DMS53 (cell line): ENCODE data around the gene DTHD1.

Experiments used
- DNase-seq: peaks from one replicate; lab custom pipeline; 2025; lab: John Stamatoyannopoulos, UW

Gene DTHD1

DNA sequence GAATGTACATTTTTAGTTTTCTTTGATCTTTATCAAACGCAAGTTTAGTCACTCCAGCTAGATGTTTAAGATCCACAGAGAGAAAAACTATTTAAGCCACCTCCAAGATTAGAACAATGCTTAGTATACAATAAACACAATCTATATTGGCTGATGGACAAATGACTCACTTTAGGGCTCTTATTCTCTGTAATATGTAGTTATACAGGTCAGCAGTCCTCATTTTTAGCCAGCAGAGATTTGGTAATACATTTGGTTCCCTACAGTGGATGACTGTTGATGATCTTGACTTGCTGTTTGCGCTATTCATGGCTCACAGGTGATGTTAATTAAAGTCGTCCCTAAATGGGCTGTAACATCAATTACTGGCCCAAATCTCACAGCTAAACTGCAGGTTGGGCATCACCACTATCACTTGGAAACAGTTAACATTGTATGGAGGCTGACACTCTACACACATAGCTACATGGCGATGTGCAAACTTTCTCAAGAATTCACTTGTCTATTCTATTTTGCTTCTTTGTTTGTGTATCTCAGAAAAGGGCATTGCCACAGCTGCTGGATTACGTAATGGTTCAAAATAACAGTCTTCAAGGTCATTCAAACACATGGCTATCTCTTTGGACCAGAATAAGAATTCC, 11.8 kb upstream of the DTHD1 start:
- DNase-seq = no peak

DNA sequence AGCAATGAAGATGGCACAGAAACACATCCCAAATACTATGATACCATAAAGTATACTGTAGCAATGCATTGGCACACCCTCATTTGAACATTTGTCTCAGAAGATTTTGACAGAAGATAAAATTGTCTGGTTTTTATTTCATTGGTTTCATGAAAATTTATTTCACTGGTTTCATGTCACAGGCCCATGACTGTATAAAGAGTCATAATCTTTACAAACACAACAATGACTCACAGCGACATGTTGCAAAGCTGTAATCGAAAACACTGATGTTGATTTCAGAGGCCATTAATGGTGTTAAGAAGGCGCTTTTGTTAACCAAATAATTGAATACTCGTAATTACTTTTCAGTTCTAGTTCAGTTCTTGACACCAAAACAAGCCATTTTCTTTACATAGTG, 8.1 kb upstream of the DTHD1 start:
- peak; percentile 48 for DNase-seq

DNA sequence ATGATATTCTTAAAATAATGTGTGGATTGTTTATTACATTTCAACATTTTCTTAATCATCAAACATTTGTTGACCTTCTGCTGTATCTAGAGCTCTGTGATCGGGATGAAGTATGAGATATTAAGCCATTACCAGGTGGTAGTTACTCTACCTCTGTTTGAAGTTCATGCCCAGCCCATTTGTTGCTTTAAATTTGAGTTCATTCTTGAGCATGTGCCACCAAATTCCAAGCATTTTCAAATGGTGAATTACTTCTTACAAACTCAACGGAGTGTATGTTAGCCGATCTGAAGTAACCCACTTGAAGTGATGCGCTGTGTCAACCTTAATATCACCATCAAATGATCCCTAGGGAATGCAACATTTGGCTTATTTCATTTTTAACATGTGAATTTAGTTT, 7.3 kb upstream of the DTHD1 start:
- DNase-seq = no peak

DNA sequence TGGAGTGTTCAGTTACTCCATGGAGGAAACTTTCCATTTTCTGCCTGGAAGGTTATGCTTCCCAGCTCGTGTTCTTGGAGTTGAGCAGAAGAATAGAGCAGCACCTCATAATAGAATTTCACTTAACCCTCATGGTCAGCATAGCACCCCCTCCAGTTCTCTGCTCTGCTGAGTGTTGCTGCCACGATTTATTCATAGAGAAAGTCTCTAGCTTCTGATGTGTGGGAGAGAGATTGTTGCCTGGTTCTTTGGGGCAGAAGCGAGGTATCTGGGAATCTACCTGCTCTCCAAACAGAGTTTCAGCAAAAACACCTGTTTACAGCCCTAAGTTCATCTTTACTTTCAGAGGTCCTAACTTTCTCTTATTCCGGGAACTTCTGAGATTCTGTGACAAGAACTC, 3.9 kb upstream of the DTHD1 start:
- no peak for DNase-seq

DNA sequence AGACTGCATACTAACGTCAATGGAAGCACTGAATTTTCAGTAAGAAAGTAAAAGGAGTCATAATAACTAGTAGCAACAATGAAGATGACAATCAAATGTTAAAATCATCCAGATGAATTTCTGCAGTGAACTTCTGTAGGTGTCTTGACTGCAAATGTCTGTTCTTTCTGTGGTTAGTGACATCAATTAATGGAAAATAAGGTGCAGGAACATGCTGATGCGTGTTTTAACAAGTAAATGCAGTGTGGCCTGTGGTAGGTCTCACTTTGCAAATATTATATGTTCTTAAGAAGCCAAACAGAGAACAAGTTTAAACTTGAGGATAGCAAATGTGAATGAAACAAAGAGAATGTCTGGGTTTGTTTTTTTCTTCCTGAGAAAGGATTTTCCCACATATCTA, 2.6 kb upstream of the DTHD1 start:
- DNase-seq = no peak

DNA sequence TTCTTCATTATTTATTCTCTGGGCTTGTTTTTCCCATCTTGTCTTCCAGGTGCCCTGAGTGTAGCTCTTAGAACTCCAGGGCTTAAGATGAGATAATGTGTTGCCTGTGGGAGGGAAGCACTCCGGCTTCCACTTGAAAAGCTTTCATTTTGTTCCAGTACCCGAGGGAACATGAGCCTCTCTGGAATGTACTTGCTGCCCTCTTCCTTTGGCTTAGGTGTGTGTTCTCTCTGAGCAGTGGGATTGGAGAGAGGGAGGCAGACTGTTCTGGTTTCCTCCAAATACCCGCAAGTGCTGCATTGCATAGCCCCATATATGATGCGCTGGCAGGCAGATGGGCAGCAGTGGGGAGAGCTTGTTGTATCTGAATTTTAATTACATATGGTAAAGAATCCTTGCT, 861 bp upstream of the DTHD1 start:
- peak; percentile 19 for DNase-seq

DNA sequence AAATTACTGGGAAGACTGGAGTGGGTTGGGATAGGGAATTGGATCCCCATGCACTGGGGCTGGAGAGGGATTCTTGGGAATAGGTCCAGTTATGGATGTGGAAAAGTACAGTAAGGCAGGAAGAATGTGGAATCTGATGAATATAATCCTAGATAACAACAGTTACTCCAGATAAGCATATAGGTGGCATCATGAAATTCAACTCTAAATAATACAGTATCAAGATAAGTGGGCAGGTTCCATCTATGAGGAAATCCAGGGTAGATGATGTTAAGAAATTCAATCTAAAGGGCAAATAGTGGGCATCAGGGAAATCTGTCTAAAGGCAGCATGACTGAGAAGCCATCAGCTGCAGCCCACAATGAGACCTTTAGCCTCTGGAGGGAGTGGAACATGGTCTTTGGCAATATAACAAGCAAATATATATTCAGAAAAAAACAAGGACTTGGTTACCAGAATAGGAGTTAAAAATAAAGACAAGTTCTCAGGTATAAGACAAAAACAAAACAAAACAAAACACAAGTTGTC, 1.2 kb downstream of the DTHD1 start:
- no peak for DNase-seq

DNA sequence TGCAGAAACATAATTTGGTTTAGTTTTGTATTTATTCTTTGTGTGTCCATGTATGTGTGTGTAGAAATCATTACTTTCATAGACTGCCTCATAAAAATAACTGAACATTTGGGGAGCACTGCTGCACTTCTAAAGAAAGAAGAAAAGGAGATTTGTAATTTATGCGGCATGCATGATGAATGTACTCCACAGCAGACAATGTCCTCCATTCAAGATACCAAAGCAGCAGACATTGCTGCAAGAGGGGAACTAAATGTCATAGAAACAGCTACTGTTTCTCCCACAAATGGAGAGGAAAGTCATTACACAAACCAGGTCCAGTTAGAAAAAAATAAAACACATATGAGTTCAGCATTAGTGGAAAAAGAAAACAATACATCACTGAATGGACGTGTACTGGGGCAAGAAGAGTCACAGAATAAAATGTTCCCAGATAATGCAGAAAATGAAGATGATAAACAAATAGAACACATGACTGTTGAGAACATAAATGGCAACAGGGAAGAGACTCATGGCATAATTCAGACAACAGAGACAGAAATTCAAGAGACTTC, 2.6 kb downstream of the DTHD1 start:
- no peak for DNase-seq

DNA sequence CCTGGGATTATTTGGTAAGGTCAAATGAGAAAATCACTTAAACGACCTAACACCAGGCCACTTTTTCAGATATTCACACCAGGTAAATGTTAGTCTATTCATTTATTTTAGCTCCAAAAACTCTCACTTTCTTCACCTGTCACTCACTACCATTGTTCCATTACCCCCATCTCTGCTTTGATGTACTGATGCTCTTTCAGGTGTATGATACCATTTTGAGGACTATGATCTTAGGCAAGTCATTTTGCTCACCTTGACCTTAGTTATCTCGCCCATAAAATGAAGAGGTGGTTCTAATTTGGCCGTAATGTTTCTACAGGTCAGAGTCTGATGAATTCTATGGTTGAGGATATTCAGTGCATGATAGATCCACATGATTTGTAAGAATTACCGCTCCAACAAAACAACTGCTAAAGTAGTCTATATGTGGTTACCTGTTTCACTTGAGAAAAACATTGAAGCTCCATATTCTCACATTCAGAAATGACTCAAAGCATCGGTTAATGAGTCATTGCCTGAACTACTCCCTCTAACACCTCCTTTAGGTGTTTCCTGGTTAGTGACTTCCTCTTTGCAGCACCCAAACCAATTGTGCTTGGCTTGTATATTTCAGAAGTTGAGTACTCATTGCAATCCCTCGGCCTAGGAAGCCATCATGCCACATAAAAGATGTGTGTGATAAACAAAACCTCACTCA, 4.5 kb downstream of the DTHD1 start:
- DNase-seq = peak; percentile 77

DNA sequence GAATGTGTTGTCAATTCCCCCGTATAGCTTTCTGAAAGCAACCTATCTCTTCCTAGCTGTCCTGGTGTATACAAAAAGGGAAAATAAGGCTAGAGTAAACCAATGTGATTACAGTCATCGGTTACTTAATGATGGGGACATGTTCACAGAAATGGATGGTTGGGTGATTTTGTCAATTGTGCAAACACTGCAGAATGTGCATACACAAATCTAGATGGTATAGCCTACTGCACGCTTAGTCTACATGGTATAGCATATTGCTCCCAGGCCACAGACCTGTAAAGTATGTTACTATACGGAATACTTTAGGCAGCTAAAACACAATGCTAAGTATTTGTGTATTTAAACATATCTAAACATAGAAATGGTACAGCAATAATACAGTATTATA, 5.1 kb downstream of the DTHD1 start:
- DNase-seq = no peak

DNA sequence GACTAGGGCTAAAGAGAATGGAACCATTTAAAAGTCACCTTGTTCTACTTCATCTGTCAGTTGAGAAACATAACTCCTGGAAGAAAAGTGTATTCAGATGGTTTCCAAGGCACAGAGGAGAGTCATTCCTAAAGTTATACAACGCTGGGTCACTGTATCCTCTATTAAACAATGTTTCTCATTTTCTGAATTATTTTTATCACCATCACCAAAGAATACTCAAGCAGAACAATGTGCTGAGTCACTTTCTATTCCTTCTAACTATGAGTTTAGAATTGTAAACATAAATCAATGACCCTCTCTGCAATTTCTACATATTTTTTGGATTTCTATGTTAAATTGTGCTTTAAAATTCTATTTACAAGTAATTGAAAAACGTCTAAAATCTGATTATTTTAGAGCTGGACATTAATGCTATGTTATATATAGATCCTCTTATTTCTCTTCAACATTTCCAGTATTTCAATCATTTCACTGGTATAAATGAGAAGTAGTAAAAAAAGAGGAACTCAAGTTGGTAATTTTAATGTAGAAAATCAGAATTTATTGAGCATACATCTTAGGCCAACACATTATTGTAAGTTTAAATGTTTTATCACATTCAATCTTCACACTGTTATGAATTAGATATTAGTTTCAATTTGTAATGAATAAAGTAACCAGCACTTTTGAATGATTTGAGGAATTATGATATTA, 7.5 kb downstream of the DTHD1 start:
- DNase-seq = no peak

DNA sequence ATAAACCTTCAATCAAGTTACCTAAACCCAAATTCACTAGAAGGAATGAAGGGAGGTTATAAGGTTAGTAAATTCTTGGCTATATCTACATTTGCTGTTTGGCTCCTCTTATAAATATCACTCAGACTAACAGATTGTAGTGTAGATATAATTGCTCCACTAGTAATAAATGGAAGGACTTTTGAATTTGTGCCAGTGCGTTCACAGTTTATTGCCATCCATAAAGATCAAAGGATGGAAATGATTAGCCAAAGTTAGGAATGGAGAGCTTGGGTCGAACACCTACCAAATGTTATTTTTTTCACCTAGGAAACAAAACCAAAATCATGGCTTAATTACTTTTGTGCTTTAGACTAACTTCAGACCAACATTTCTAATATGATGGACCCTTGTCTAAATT, 9.2 kb downstream of the DTHD1 start:
- no peak for DNase-seq

DNA sequence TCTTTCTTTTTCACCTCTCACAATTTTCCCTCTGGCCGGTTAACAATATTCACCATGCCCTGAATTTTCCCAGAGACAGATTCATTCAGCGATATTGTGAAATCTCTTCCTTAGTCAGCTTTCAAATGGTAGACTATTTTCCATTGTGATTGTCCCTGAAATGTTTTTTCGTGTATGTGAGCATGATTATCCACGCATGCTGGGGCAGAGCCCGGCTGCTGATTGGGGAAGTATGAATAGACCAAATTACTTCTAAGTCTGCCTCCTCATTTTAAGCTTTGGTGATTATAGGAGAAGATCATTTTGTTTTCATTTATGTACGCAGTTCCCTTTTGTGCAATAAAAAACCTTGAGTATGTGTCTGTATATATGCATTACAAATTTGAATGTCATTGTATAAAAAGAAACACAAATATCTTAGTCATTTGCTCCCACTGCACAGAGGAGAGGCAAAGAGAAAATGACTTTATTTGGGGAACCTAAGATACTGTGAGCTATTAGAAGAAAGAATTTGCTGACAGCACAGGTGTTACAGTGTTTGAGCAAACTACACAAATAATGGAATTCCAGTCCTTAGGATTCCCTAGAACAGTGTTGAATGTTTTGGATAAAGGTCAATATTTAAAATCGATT, 11.3 kb downstream of the DTHD1 start:
- no peak for DNase-seq

DNA sequence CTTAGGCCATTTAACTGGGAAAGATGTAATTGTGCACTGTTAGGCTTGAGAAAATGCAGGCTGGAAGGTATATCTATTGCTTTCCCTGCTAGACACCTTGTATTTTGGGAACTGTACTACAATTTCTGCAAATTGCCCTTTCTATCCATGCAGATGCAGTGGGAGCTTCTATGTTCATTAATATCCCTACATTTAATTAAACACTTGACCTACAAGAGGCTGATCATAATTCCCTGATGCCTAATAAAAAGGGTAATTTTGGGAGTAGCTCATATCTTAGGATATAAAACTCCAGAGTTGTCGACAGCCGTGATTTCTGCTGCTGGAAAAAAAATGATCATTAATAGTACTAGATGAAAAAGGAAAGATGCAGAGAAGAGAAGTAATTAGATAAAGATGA, 19.7 kb downstream of the DTHD1 start:
- DNase-seq = no peak

DNA sequence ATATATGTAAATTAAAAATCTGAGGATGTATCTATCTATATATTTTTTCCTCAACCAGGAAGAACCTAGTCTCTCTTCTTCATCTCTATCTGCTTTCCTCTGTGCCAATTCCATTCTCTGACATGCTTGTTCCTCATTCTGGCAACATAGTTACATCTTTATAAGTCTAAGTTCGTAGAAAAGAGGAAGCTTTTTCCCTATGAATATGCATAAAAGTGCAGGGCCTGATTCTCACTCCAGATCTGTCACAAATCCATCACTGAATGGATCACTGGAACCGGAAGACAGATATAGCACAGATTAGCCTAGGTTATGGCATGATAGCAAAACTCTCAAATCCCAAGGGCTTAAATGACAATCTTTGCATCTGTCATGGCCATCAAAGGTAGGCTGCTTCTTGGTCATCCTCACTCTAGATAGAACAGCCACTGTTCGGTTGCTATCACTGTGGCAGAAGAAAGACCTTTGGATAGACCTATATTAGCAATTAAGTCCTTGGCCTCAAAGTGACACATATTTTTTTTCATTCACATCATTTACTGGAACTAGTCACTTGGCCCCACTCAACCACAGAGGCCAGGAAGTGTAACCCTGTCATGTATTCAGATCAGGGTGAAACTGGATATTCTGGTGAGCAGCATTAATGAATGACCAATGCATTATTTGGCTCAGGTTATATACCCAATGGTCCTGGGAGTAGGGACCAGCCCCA, 22.2 kb downstream of the DTHD1 start:
- no peak for DNase-seq

DNA sequence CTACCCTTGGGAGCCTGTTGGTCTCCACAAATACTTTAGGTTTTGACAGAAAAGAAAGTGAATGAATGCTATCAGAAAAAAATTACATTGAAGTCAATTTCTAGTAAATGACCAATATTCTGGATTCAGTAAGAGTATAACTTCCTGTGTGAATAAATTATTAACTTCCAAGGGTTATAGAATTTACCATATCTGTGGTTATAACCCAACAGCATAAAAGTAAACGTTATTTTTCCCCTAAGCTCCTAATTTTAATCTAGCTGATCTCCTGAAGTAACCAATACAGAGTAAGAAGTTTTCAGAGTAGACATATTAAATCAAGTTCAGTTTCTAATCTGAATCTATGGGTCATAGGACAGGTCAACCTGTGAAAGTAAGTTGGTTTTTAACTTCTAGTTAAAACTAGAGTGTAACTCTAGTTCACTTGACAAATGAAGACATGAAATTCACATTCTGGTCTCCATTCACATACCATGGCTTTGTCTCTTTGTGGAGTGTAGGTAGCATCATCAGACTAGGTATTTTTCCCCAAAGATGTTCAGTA, 22.8 kb downstream of the DTHD1 start:
- DNase-seq = no peak

DNA sequence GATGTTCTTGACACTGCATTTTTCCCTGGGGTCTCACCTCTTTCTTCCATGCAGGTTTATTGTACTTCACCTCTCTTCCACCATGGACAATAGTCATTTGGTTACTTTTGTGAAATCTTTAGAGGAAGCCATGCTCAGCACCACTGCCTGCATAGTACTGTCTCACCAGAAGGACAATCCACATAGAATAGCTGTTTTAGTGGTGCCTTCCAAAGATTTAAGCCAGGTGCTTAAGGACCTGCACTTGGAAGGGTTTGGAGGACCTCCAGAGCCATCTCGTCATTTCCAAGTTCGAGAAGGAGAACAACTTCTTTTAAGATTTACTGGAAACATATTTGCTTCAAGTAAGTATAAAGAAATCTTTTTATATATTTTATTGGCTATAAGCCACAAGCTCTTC, 26.7 kb downstream of the DTHD1 start:
- no peak for DNase-seq

DNA sequence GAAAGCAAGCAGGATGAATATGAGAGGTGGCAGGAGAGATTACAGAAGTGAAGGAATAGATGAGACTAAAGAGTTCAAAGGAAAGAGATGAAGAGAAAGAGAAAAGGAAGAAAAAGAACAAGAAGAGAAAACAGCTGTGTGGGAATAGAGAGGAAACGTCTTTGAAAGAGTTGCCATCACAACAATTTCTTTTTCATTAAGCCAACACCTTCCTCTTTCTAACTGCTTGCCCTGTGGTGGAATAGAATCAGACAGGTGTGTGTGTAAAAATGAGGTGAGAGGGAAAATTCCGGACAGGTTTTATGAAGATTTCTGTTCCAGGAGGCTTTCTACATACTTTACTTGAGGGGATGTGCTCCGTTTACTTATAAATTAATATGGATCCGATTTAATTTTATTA, 28.8 kb downstream of the DTHD1 start:
- DNase-seq = no peak

DNA sequence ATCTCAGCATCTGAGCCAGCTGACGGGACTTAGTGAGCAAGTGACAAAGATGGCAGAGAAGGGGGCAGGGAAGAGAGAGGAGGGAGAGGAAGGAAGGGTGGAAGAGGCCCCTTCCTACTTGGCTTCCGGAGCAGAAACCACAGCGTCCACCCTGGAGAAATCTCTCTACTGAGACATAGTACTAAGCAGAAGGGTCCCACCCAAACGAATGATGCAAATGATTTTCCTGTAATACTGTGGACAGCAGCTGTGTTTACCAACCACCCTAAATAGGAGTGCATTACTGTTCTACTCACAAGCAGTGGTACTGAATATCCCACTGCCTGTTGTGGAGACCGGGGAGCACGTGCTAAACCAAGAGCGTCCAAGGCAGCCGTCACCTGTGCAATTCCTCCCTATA, 29.4 kb downstream of the DTHD1 start:
- no peak for DNase-seq

DNA sequence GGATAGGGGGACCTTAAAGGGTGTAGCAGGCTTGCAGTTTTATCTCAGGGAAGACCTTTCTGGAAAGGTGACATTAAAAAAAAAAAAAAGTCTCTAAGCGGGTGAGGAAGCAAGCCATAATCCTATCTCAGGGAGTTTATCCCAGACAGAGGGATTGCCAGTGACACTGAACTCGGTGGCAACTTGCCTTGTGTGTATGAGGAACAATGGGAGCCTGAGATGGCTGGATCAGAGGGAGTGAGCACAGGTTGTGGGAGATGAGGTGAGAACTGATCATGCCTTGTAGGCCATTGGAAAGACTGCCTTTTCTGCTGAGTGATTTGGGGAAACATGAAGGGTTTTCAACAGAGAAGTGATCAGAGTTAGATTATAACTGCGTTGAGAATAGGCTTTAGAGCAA, 31.1 kb downstream of the DTHD1 start:
- no peak for DNase-seq

DNA sequence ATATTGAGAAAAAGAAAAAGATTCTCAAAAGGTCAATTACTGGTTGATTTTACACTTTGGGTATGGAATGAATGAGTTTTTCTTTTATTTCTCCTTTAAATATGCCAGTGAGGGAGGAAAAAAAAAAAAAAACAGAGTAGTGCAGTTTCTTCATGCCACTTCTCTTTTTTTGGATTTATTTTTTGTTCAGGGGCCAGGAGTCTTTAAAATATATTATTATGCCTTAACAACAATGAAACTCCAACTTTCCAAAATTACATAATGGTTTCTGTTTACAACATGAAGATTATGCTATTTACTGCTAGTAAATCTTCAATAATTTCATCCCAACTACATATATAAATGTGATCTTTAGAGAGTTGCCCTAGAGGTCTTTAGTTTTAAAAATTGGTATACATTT, 31.9 kb downstream of the DTHD1 start:
- no peak for DNase-seq

DNA sequence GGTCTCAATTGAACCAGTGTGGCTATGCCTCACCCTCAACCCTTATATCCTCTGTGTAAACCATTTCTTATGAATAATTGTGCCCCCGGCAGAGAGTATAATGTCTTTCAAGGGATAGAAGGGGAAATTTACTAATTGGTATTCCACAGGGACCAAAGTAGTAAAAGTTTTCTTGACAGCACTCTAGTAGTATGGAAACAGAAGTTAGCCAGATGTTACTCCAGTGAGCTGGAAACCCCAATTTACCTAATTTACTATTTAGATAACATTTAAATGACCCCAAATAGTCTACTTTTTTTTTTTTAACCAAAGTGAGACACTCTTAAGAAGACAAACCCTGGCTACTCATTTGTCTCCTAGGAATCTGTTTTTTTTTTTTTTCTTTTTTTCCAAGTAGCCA, 32.3 kb downstream of the DTHD1 start:
- DNase-seq = no peak
